Purkinje cell (primary cell): ENCODE measurements around the gene LYRM2. TPM values are rescaled to one million over a fixed set of nuclear protein-coding genes. Genes with fewer than 3 reads are reported as not detected.

Experiments used
- polyA plus RNA-seq: library from polyadenylated mRNA; unstranded; fragments of >200 nt; fragmentation: Nextera tagmentation; gene quantifications from 2 replicates; pipeline ENCODE4 v1.2.1, GENCODE V29; 2014

The LYRM2 gene, protein sequence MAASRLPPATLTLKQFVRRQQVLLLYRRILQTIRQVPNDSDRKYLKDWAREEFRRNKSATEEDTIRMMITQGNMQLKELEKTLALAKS
- polyA plus RNA-seq = 121 and 136 TPM in 2 replicates

GRCh38 chr6:89638320-89639195 is at the start of gene LYRM2:
LYRM2 (minus strand) TSS chr6:89638747; CDS start chr6:89638716, 31 bp downstream.

Other genes with a start within 250 kb of the LYRM2 start
- gene RRAGD, start 226.5 kb downstream of the LYRM2 start, polyA plus RNA-seq = 22.1 and 25.5 TPM in 2 replicates
- gene ANKRD6, start 205.6 kb downstream of the LYRM2 start, polyA plus RNA-seq = 0.14 and 4.6 TPM in 2 replicates
- gene MDN1, start 181.0 kb upstream of the LYRM2 start, polyA plus RNA-seq = 18.9 and 24.3 TPM in 2 replicates
- gene CASP8AP2, start 191.1 kb upstream of the LYRM2 start, polyA plus RNA-seq = 18.9 and 24.4 TPM in 2 replicates